HEK293T (cell line): ENCODE measurements around the gene PLPP7.

ENCODE experiments used
- CTCF ChIA-PET: fragments of 350-600 bp; formaldehyde crosslinking; extraction: SDS; loops from one replicate; lab custom pipeline; 2021; ENCODE audit warnings: antibody characterized with exemption, inconsistent platforms; lab: Yijun Ruan, JAX
- POLR2A ChIA-PET: fragments of 350-600 bp; formaldehyde crosslinking; extraction: SDS; loops from one replicate; lab custom pipeline; 2020; ENCODE audit warnings: antibody characterized with exemption, inconsistent platforms; lab: Yijun Ruan, JAX
- DNase-seq: peaks from one replicate; pipeline ENCODE4 v3.0.0; 2012; ENCODE audit warnings: mixed read lengths; ENCODE audit errors: extremely low spot score
- ARNT ChIP-seq: fragments of 450-650 bp; IDR thresholded peaks from 2 replicates; pipeline ENCODE4 v1.6.1; 2017; ENCODE audit warnings: mild to moderate bottlenecking
- BHLHE40 ChIP-seq: fragments of 450-650 bp; IDR thresholded peaks from 2 replicates; pipeline ENCODE4 v1.6.1; 2016; ENCODE audit warnings: mild to moderate bottlenecking, moderate library complexity, borderline replicate concordance
- CTBP1 ChIP-seq: fragments of 450-650 bp; IDR thresholded peaks from 2 replicates; pipeline ENCODE4 v1.6.1; 2016; ENCODE audit warnings: borderline replicate concordance
- ELF4 ChIP-seq: fragments of 450-650 bp; IDR thresholded peaks from 2 replicates; pipeline ENCODE4 v1.6.1; 2017; ENCODE audit warnings: antibody characterized with exemption
- FOXA1 ChIP-seq: fragments of 450-650 bp; IDR thresholded peaks from 2 replicates; pipeline ENCODE4 v1.6.1; 2016; ENCODE audit warnings: mild to moderate bottlenecking
- FOXK2 ChIP-seq: fragments of 450-650 bp; IDR thresholded peaks from 2 replicates; pipeline ENCODE4 v1.6.1; 2016; ENCODE audit warnings: mild to moderate bottlenecking
- FOXM1 ChIP-seq: fragments of 450-650 bp; IDR thresholded peaks from 2 replicates; pipeline ENCODE4 v1.6.1; 2017; ENCODE audit warnings: mild to moderate bottlenecking, borderline replicate concordance
- HDGF ChIP-seq: fragments of 450-650 bp; IDR thresholded peaks from 2 replicates; pipeline ENCODE4 v1.6.1; 2017; ENCODE audit warnings: antibody characterized with exemption, borderline replicate concordance
- L3MBTL2 ChIP-seq: fragments of 450-650 bp; conservative IDR thresholded peaks from 2 replicates; pipeline ENCODE4 v1.6.1; 2016; ENCODE audit warnings: mild to moderate bottlenecking
- LEF1 ChIP-seq: fragments of 450-650 bp; IDR thresholded peaks from 2 replicates; pipeline ENCODE4 v1.6.1; 2017; ENCODE audit warnings: mild to moderate bottlenecking, borderline replicate concordance
- NFRKB ChIP-seq: fragments of 450-650 bp; IDR thresholded peaks from 2 replicates; pipeline ENCODE4 v1.6.1; 2016; ENCODE audit warnings: mild to moderate bottlenecking, moderate library complexity
- PKNOX1 ChIP-seq: fragments of 450-650 bp; IDR thresholded peaks from 2 replicates; pipeline ENCODE4 v1.6.1; 2016
- SP1 ChIP-seq: fragments of 450-650 bp; IDR thresholded peaks from 2 replicates; pipeline ENCODE4 v1.6.1; 2017
- SUZ12 ChIP-seq: fragments of 450-650 bp; IDR thresholded peaks from 2 replicates; pipeline ENCODE4 v1.6.1; 2016; ENCODE audit warnings: mild to moderate bottlenecking
- TARDBP ChIP-seq: fragments of 450-650 bp; IDR thresholded peaks from 2 replicates; pipeline ENCODE4 v1.6.1; 2016
- ZNF384 ChIP-seq: fragments of 450-650 bp; IDR thresholded peaks from 2 replicates; pipeline ENCODE4 v1.6.1; 2016

The PLPP7 gene

GRCh38 chr9:131312822-131313770 lies 23.6 kb downstream of the PLPP7 start:
- no peak for DNase-seq
- POLR2A ChIA-PET = no interaction called here
- no peak for TF ChIP-seq ZNF384
- CTCF ChIA-PET = no interaction called here

- no peak for DNase-seq
- POLR2A ChIA-PET = no interaction called here
- CTCF ChIA-PET = interaction anchor here (0.6 kb wide), 1 partner anchor 8 kb away, joined by 4 read pairs; no protein-coding TSS in a partner anchor
- TF ChIP-seq ARNT = no peak
- TF ChIP-seq ZNF384 = no peak
- TF ChIP-seq L3MBTL2 = no peak
- TF ChIP-seq HDGF = no peak
- no peak for TF ChIP-seq SUZ12
- TF ChIP-seq ELF4 = no peak
- no peak for TF ChIP-seq BHLHE40
- no peak for TF ChIP-seq FOXK2
- TF ChIP-seq SP1 = no peak
- TF ChIP-seq PKNOX1 = no peak
- no peak for TF ChIP-seq CTBP1
- no peak for TF ChIP-seq TARDBP
- TF ChIP-seq FOXM1 = no peak
These were observed 28.9 kb downstream of the PLPP7 start for GRCh38 chr9:131318231-131319085.

GRCh38 chr9:131319486-131319885 lies 30.0 kb downstream of the PLPP7 start:
- POLR2A ChIA-PET = no interaction called here
- TF ChIP-seq ARNT (no peak), PKNOX1 (no peak), SUZ12 (no peak), CTBP1 (no peak), FOXM1 (no peak), TARDBP (no peak), L3MBTL2 (no peak), NFRKB (no peak), SP1 (no peak), FOXA1 (no peak), LEF1 (no peak), BHLHE40 (no peak), ZNF384 (no peak), FOXK2 (no peak), HDGF (no peak)
- DNase-seq = no peak
- CTCF ChIA-PET = interaction anchor here (0.9 kb wide), 1 partner anchor 10 kb away, joined by 3 read pairs; no protein-coding TSS in a partner anchor

DNA sequence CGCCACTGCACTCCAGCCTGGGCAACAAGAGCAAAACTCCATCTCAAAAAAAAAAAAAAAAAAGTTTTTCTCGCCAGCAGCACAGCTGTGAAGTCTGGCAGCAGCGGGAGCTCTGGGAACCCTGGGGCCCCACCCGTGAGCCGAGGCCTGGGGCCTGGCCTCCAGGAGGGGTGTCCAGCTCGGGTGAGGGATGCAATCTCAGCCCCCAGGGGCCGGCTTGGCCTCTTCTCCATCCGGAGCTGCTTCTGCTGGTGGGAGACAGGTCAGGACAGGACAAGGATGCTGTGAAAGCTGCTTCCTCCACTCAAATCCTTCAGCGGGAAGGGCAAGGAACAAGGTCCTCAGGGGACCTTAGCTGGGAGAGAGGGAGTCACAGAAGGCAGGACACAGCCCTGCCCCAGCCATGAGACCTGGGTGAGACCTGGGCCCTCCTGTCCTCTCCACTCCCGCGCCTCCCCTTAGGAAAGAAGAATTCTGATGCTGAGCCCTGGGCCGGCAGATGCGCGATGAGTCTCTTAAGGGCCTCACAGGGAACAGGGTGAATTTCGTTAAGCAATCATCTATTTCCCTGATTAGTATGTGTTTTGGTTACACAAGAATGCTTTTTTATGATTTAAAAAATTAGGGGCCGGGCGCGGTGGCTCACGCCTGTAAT lies 30.6 kb downstream of the PLPP7 start:
- POLR2A ChIA-PET = no interaction called here
- TF ChIP-seq L3MBTL2 (no peak), PKNOX1 (no peak), FOXA1 (no peak), ZNF384 (no peak), NFRKB (no peak), BHLHE40 (no peak), FOXM1 (no peak), HDGF (no peak), SUZ12 (no peak), CTBP1 (no peak), TARDBP (no peak), ARNT (no peak), ELF4 (no peak), SP1 (no peak)
- CTCF ChIA-PET = interaction anchor here (0.9 kb wide), 1 partner anchor 9 kb away, joined by 3 read pairs; no protein-coding TSS in a partner anchor
- DNase-seq = no peak

- CTCF ChIA-PET = interaction anchor here (0.7 kb wide), 1 partner anchor 578 kb away, joined by 5 read pairs; no protein-coding TSS in a partner anchor
- POLR2A ChIA-PET = no interaction called here
- no peak for DNase-seq
- TF ChIP-seq BHLHE40 (no peak), ZNF384 (no peak), LEF1 (no peak), ELF4 (no peak), SUZ12 (no peak), FOXM1 (no peak), SP1 (no peak), FOXA1 (no peak), HDGF (no peak), L3MBTL2 (no peak), PKNOX1 (no peak)
These were observed 34.1 kb downstream of the PLPP7 start for GRCh38 chr9:131323629-131324028.
